Suprapubic skin (tissue), 4 donors: ENCODE results near the gene SORCS3.

Source experiments
- CTCF ChIP-seq, 2 donors: fragments of 200-600 bp in 1 of 2; fragments of 450-650 bp in 1 of 2; sonication (generic) in 1 of 2; IDR thresholded peaks; one replicate each; pipeline ENCODE4 v1.5.1; 2016 to 2019; ENCODE audit warnings: antibody characterized with exemption in 2 of 2, mild to moderate bottlenecking in 1 of 2, moderate library complexity in 1 of 2
- POLR2A ChIP-seq, 2 donors: fragments of 450-650 bp; IDR thresholded peaks; one replicate each; pipeline ENCODE4 v1.6.1; 2017; ENCODE audit warnings: antibody characterized with exemption in 2 of 2, mild to moderate bottlenecking in 2 of 2, moderate library complexity in 2 of 2
- POLR2AphosphoS5 ChIP-seq, 3 donors: sonication (generic); formaldehyde crosslinking; IDR thresholded peaks; one replicate each; pipeline ENCODE4 v1.6.1; 2017; ENCODE audit warnings: antibody characterized with exemption in 3 of 3

GRCh38 chr10:105104297-105104696 lies 463.2 kb downstream of the SORCS3 start:
- TF ChIP-seq CTCF (IDR thresholded peaks at IDR 0.05) (no peak), POLR2A (IDR thresholded peaks at IDR 0.05) (no peak), POLR2AphosphoS5 (IDR thresholded peaks at IDR 0.05) (no peak)
